ENCODE measurements around the gene DPM3.

- TF ChIP-seq REST (IDR thresholded peaks at IDR 0.05; ENCODE audit: insufficient read depth in 1 of 2, low read depth in 2 of 2, low read length in 2 of 2) = no peak
- no peak for TF ChIP-seq SIN3A (IDR thresholded peaks at IDR 0.05; ENCODE audit: borderline replicate concordance, insufficient read depth, low read length)
These were observed 41.8 kb upstream of the DPM3 start for GRCh38 chr1:155182052-155182550.

All from PFSK-1 (cell line).